Stimulated activated CD8-positive, alpha-beta memory T cell treated with anti-CD3 and anti-CD28 coated beads, Interleukin-15, amount 100 ng/mL, for 1 hour (primary cell): ENCODE measurements around the gene MRPS27.

Source experiments
- DNase-seq: peaks from one replicate; pipeline ENCODE4 v3.0.0-alpha.2; 2020; ENCODE audit warnings: low read depth

Gene MRPS27

GRCh38 chr5:72290356-72291133 is 29.5 kb downstream of the MRPS27 start:
- no peak for DNase-seq

GRCh38 chr5:72288924-72289323 is 31.1 kb downstream of the MRPS27 start:
- DNase-seq, result no peak

GRCh38 chr5:72286798-72287197 is 33.2 kb downstream of the MRPS27 start:
- no peak for DNase-seq

- DNase-seq, result no peak
Measured at GRCh38 chr5:72285424-72285821, 34.6 kb downstream of the MRPS27 start.

GRCh38 chr5:72284559-72285423 is 35.2 kb downstream of the MRPS27 start:
- no peak for DNase-seq

- no peak for DNase-seq
Measured at GRCh38 chr5:72283358-72283757, 36.7 kb downstream of the MRPS27 start.

GRCh38 chr5:72282878-72283277 is 37.2 kb downstream of the MRPS27 start:
- no peak for DNase-seq

- DNase-seq, result no peak
Measured at GRCh38 chr5:72281764-72282499, 38.1 kb downstream of the MRPS27 start.

- no peak for DNase-seq
Measured at GRCh38 chr5:72281430-72281763, 38.6 kb downstream of the MRPS27 start.

- no peak for DNase-seq
Measured at GRCh38 chr5:72280581-72281069, 39.4 kb downstream of the MRPS27 start.

GRCh38 chr5:72276219-72276752 is 43.8 kb downstream of the MRPS27 start:
- DNase-seq, result no peak

- DNase-seq, result no peak
Measured at GRCh38 chr5:72273547-72273946, 46.5 kb downstream of the MRPS27 start.

GRCh38 chr5:72272398-72272797 is 47.6 kb downstream of the MRPS27 start:
- no peak for DNase-seq

GRCh38 chr5:72271702-72272101 is 48.3 kb downstream of the MRPS27 start:
- no peak for DNase-seq

- no peak for DNase-seq
Measured at GRCh38 chr5:72270037-72270436, 50.0 kb downstream of the MRPS27 start.

GRCh38 chr5:72269411-72269780 is 50.6 kb downstream of the MRPS27 start:
- DNase-seq, result no peak

- DNase-seq, result peak; percentile 15
Measured at GRCh38 chr5:72268753-72269410, 51.2 kb downstream of the MRPS27 start.

GRCh38 chr5:72268260-72268659 is 51.8 kb downstream of the MRPS27 start:
- no peak for DNase-seq

GRCh38 chr5:72267685-72268084 is 52.4 kb downstream of the MRPS27 start:
- no peak for DNase-seq

GRCh38 chr5:72266862-72267261 is 53.2 kb downstream of the MRPS27 start:
- DNase-seq, result no peak

- no peak for DNase-seq
Measured at GRCh38 chr5:72265032-72265877, 54.8 kb downstream of the MRPS27 start.
